ENCODE measurements around the gene PIAS4.

PIAS4 gene

DNA sequence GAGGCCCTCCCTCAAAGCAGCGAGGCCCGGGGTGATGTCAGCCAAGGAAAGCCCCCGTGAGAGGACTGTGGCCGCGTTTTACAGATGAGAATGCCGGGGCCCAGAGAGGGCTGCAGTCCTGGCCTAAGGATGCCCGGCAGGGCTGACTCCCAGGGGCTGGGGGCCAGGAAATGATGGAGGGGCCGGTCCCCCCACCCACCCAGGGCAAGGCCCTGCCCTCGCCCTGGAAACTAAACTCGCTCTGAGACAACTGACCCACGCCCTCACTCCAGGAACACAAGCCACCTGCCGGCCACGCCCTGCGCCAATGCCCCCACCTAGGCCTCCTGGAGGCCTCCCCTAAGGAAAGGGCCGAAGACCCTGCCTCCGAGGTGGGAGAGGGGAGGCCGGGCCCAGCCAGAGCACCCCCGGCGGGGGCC lies 51.9 kb downstream of the PIAS4 start:
- Histone ChIP-seq H3K4me3 (ENCODE audit: low read depth in 1 of 5, low read length in 5 of 5) (peak overlapping the region in 3 of 5 donors; percentile 26 to 45 (median 40)), H3K4me1 (ENCODE audit: control insufficient read depth in 5 of 5, insufficient read depth in 5 of 5, low read length in 5 of 5) (peaks cover 17 to 80% (median 75%) of the 10 kb centered on the region in 5 donors)

GRCh38 chr19:4059891-4060620 lies 52.5 kb downstream of the PIAS4 start:
- Histone ChIP-seq H3K9ac (ENCODE audit: low read length in 5 of 5) (peak overlapping the region; percentile 26 to 90 (median 88)), H3K4me1 (ENCODE audit: control insufficient read depth in 5 of 5, insufficient read depth in 5 of 5, low read length in 5 of 5) (peaks cover 17 to 83% (median 77%) of the 10 kb centered on the region in 5 donors), H3K27me3 (ENCODE audit: control insufficient read depth in 5 of 5, insufficient read depth in 4 of 5, low read length in 5 of 5) (no peaks in the 10 kb centered on the region), H3K4me3 (ENCODE audit: low read depth in 1 of 5, low read length in 5 of 5) (peak overlapping the region in 4 of 5 donors; percentile 22 to 75 (median 38)), H3K9me3 (ENCODE audit: control insufficient read depth in 5 of 5, low read length in 5 of 5) (no peaks in the 10 kb centered on the region), H3K36me3 (ENCODE audit: control insufficient read depth in 5 of 5, insufficient read depth in 5 of 5, low read length in 5 of 5) (peaks cover 0 to 16% (median 9%) of the 10 kb centered on the region in 5 donors), H3K27ac (ENCODE audit: low read depth, low read length) (peak overlapping the region; percentile 98)

More for the DNA sequence above, 51.9 kb downstream of the PIAS4 start:
- Histone ChIP-seq H3K9ac (ENCODE audit: low read length in 5 of 5) (peak overlapping the region in 4 of 5 donors; percentile 83 to 90 (median 88)), H3K27me3 (ENCODE audit: control insufficient read depth in 5 of 5, insufficient read depth in 4 of 5, low read length in 5 of 5) (no peaks in the 10 kb centered on the region), H3K36me3 (ENCODE audit: control insufficient read depth in 5 of 5, insufficient read depth in 5 of 5, low read length in 5 of 5) (peaks cover 0 to 21% (median 14%) of the 10 kb centered on the region in 5 donors), H3K27ac (ENCODE audit: low read depth, low read length) (peak overlapping the region; percentile 98), H3K9me3 (ENCODE audit: control insufficient read depth in 5 of 5, low read length in 5 of 5) (no peaks in the 10 kb centered on the region)

DNA sequence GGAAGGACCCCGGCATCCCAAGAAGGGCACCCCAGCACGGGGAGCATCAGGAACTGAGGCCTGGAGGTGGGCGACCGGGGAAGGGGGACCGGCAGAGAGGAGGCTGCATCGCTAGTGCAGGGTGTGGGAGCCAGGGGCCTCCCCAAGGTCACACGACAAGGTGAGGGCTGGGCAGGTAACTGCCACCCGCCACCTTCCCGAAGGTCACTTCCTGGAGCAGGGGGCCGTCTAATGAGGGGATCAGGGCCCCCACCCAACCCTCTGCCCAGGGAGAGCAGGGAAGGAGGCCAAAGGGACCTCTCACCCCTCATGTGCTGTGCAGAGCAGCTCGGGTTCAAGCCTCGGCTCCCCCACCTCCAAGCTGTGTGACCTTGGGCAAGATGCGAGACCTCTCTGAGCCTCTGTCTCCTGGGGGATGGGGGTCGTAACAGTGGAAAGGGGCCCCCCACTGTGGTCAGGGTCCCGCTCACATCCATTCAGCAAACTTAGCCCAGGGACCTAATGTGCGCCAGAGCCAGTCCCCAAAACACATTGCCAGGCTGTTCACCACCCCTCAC lies 53.2 kb downstream of the PIAS4 start:
- peaks cover 0 to 12% (median 6%) of the 10 kb centered on the region in 5 donors for H3K36me3 ChIP-seq (ENCODE audit: control insufficient read depth in 5 of 5, insufficient read depth in 5 of 5, low read length in 5 of 5)
- peaks cover 17 to 83% (median 77%) of the 10 kb centered on the region in 5 donors for H3K4me1 ChIP-seq (ENCODE audit: control insufficient read depth in 5 of 5, insufficient read depth in 5 of 5, low read length in 5 of 5)
- H3K27ac ChIP-seq (ENCODE audit: low read depth, low read length), result peak overlapping the region; percentile 98
- no peaks in the 10 kb centered on the region for H3K9me3 ChIP-seq (ENCODE audit: control insufficient read depth in 5 of 5, low read length in 5 of 5)
- peak overlapping the region; percentile 68 to 90 (median 88) for H3K9ac ChIP-seq (ENCODE audit: low read length in 5 of 5)
- H3K4me3 ChIP-seq (ENCODE audit: low read depth in 1 of 5, low read length in 5 of 5), result peak overlapping the region; percentile 26 to 75 (median 50)
- H3K27me3 ChIP-seq (ENCODE audit: control insufficient read depth in 5 of 5, insufficient read depth in 4 of 5, low read length in 5 of 5), result no peaks in the 10 kb centered on the region

DNA sequence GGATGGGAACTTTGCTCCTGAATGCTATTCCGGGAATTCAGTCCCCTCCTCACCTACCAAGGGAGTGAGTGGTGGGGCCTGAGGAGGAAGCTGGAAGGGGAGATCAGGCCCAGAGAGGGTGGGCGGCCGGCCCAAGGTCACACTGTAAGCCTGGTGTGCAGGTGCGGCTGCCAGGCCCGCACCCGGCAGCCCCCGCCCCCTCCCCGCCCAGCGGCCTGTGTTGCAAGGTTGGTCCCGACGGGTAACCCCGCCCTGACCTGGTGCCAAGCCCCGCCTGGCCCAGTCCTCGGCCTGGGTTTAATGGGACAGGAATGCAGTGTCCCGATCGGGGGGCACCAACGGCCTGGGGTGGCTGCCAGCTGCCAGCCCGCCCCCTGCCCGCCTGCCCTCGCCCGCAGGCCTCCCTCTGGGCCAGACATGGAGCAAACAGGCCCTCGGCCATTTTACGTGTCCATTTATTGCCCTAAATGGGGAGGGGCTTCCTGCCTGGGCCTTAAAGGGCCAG lies 53.7 kb downstream of the PIAS4 start:
- Histone ChIP-seq H3K9me3 (ENCODE audit: control insufficient read depth in 5 of 5, low read length in 5 of 5) (no peaks in the 10 kb centered on the region), H3K36me3 (ENCODE audit: control insufficient read depth in 5 of 5, insufficient read depth in 5 of 5, low read length in 5 of 5) (peaks cover 0 to 9% (median 6%) of the 10 kb centered on the region in 5 donors), H3K27me3 (ENCODE audit: control insufficient read depth in 5 of 5, insufficient read depth in 4 of 5, low read length in 5 of 5) (no peaks in the 10 kb centered on the region), H3K9ac (ENCODE audit: low read length in 5 of 5) (peak overlapping the region; percentile 68 to 91 (median 88)), H3K27ac (ENCODE audit: low read depth, low read length) (peak overlapping the region; percentile 98), H3K4me3 (ENCODE audit: low read depth in 1 of 5, low read length in 5 of 5) (peak overlapping the region; percentile 26 to 75 (median 50)), H3K4me1 (ENCODE audit: control insufficient read depth in 5 of 5, insufficient read depth in 5 of 5, low read length in 5 of 5) (peaks cover 13 to 77% (median 72%) of the 10 kb centered on the region in 5 donors)

DNA sequence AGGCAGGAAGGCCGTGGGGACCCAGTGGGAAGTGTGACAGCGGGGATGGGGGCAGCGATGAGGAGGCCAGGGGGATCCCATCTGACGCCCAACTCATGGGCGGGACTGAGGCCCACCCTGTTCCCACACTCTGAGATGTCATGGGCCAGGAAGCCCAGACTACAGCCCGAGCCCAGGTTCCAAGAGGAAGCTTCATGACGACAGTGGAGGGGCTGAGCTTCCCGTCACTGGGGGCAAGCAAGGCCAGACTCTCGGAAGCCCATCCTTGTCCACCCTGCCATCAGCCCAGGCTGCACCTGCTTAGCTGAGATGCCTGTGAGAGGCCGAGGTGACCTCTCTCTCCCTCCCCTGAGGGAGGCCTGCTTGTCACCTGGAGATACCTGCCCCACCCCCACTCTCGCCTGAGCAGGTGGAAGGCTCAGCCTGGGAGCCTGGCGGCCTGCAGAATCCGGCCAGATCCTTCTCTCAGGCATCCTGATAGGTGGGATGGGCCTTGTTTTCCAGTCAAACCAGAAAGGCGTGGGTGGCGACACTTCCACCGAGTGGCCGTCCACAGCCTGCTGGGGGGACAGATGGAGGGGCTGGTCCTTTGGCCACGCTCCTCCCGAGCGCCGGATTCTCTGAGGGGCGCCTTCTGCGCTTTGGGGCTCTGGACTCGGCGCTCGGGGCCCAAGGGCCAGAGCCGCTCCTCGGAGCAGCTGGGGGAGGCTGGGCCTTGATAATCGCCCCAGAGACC lies 54.3 kb downstream of the PIAS4 start:
- H3K36me3 ChIP-seq (ENCODE audit: control insufficient read depth in 5 of 5, insufficient read depth in 5 of 5, low read length in 5 of 5), result peaks cover 0 to 9% (median 6%) of the 10 kb centered on the region in 5 donors
- H3K9ac ChIP-seq (ENCODE audit: low read length in 5 of 5), result peak overlapping the region; percentile 44 to 91 (median 78)
- no peaks in the 10 kb centered on the region for H3K9me3 ChIP-seq (ENCODE audit: control insufficient read depth in 5 of 5, low read length in 5 of 5)
- peak overlapping the region; percentile 26 to 75 (median 50) for H3K4me3 ChIP-seq (ENCODE audit: low read depth in 1 of 5, low read length in 5 of 5)
- peak overlapping the region; percentile 98 for H3K27ac ChIP-seq (ENCODE audit: low read depth, low read length)
- no peaks in the 10 kb centered on the region for H3K27me3 ChIP-seq (ENCODE audit: control insufficient read depth in 5 of 5, insufficient read depth in 4 of 5, low read length in 5 of 5)
- peaks cover 13 to 76% (median 72%) of the 10 kb centered on the region in 5 donors for H3K4me1 ChIP-seq (ENCODE audit: control insufficient read depth in 5 of 5, insufficient read depth in 5 of 5, low read length in 5 of 5)

- H3K4me3 ChIP-seq (ENCODE audit: low read depth in 1 of 5, low read length in 5 of 5), result peak overlapping the region in 3 of 5 donors; percentile 69 to 79 (median 75)
These were observed 55.2 kb downstream of the PIAS4 start for GRCh38 chr19:4062419-4063368.

GRCh38 chr19:4063369-4064148 lies 56.0 kb downstream of the PIAS4 start:
- peaks cover 13 to 71% (median 69%) of the 10 kb centered on the region in 5 donors for H3K4me1 ChIP-seq (ENCODE audit: control insufficient read depth in 5 of 5, insufficient read depth in 5 of 5, low read length in 5 of 5)
- peak overlapping the region; percentile 98 for H3K27ac ChIP-seq (ENCODE audit: low read depth, low read length)
- peak overlapping the region; percentile 48 to 93 (median 88) for H3K9ac ChIP-seq (ENCODE audit: low read length in 5 of 5)
- no peaks in the 10 kb centered on the region for H3K27me3 ChIP-seq (ENCODE audit: control insufficient read depth in 5 of 5, insufficient read depth in 4 of 5, low read length in 5 of 5)
- H3K4me3 ChIP-seq (ENCODE audit: low read depth in 1 of 5, low read length in 5 of 5), result peak overlapping the region; percentile 50 to 79 (median 69)
- H3K9me3 ChIP-seq (ENCODE audit: control insufficient read depth in 5 of 5, low read length in 5 of 5), result no peaks in the 10 kb centered on the region
- H3K36me3 ChIP-seq (ENCODE audit: control insufficient read depth in 5 of 5, insufficient read depth in 5 of 5, low read length in 5 of 5), result peaks cover 0 to 6% (median 5%) of the 10 kb centered on the region in 5 donors

More at GRCh38 chr19:4062419-4063368, 55.2 kb downstream of the PIAS4 start:
- H3K27me3 ChIP-seq (ENCODE audit: control insufficient read depth in 5 of 5, insufficient read depth in 4 of 5, low read length in 5 of 5), result no peaks in the 10 kb centered on the region
- H3K4me1 ChIP-seq (ENCODE audit: control insufficient read depth in 5 of 5, insufficient read depth in 5 of 5, low read length in 5 of 5), result peaks cover 13 to 71% (median 69%) of the 10 kb centered on the region in 5 donors
- peak overlapping the region; percentile 26 to 91 (median 78) for H3K9ac ChIP-seq (ENCODE audit: low read length in 5 of 5)
- H3K27ac ChIP-seq (ENCODE audit: low read depth, low read length), result peak overlapping the region; percentile 98
- no peaks in the 10 kb centered on the region for H3K9me3 ChIP-seq (ENCODE audit: control insufficient read depth in 5 of 5, low read length in 5 of 5)
- H3K36me3 ChIP-seq (ENCODE audit: control insufficient read depth in 5 of 5, insufficient read depth in 5 of 5, low read length in 5 of 5), result peaks cover 0 to 6% (median 5%) of the 10 kb centered on the region in 5 donors

GRCh38 chr19:4064149-4064495 lies 56.6 kb downstream of the PIAS4 start:
- peak overlapping the region in 4 of 5 donors; percentile 87 to 93 (median 90) for H3K9ac ChIP-seq (ENCODE audit: low read length in 5 of 5)
- peak overlapping the region in 4 of 5 donors; percentile 65 to 79 (median 72) for H3K4me3 ChIP-seq (ENCODE audit: low read depth in 1 of 5, low read length in 5 of 5)
- no peaks in the 10 kb centered on the region for H3K9me3 ChIP-seq (ENCODE audit: control insufficient read depth in 5 of 5, low read length in 5 of 5)
- peaks cover 13 to 69% (median 66%) of the 10 kb centered on the region in 5 donors for H3K4me1 ChIP-seq (ENCODE audit: control insufficient read depth in 5 of 5, insufficient read depth in 5 of 5, low read length in 5 of 5)
- H3K27ac ChIP-seq (ENCODE audit: low read depth, low read length), result peak overlapping the region; percentile 98
- H3K27me3 ChIP-seq (ENCODE audit: control insufficient read depth in 5 of 5, insufficient read depth in 4 of 5, low read length in 5 of 5), result no peaks in the 10 kb centered on the region
- peaks cover 0 to 6% (median 5%) of the 10 kb centered on the region in 5 donors for H3K36me3 ChIP-seq (ENCODE audit: control insufficient read depth in 5 of 5, insufficient read depth in 5 of 5, low read length in 5 of 5)
